GM12801 (cell line): ENCODE results near the gene DNAAF1.

Experiments
- CTCF ChIP-seq: IDR thresholded peaks from one replicate; pipeline ENCODE4 v1.5.1; 2011; ENCODE audit warnings: control low read depth; ENCODE audit not compliant: insufficient read length; ENCODE audit errors: extremely low read depth

DNAAF1 gene

DNA sequence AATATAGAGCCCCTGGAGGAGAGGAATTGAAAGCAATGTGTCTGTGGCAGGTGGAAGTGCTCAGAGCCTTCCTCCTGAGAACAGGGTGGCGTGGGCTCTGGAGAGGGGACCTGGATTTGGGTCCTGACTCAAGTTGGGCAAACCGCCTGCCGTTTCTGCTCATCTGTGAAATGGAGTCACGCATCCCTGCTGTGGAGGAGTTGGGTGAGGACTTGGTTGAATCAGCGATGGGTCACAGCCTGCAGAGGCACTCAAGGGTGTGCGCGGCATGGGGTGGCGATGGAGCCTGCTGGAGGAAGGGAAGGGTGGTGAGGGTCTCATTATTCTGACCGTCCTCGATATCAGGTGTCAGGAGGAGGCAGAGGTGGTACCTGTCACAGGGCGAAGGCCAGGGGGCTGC is 48.9 kb downstream of the DNAAF1 start:
- TF ChIP-seq CTCF, result no peak

DNA sequence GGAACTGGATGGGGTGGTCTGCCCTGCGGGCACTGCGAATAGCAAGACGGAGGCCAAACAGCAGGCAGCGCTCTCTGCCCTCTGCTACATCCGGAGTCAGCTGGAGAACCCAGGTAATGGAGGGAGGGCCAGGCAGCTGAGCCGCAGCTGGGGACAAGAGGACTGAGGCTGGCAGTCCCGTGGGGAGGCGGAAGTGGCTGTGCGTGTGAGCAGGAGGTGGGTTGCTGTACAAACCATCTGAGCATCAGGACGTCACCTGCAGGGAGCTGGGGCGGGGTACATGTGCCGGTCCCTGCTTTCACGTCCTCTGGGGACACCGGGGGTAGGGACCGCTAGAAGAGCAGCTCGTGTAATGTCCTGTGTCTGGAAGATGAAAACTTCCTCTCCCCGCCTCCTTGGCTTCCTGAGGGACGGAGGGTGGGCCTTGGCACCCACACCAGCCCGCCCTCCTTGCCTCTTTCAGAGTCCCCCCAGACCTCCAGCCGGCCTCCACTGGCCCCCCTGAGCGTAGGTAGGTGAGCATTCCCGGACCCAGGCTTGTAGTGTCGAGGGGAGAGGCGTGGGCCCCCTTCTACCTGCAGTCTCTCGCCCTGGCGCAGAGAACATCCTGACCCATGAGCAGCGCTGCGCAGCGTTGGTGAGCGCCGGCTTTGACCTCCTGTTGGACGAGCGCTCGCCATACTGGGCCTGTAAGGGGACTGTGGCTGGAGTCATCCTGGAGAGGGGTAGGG is 49.5 kb downstream of the DNAAF1 start:
- TF ChIP-seq CTCF, result no peak

DNA sequence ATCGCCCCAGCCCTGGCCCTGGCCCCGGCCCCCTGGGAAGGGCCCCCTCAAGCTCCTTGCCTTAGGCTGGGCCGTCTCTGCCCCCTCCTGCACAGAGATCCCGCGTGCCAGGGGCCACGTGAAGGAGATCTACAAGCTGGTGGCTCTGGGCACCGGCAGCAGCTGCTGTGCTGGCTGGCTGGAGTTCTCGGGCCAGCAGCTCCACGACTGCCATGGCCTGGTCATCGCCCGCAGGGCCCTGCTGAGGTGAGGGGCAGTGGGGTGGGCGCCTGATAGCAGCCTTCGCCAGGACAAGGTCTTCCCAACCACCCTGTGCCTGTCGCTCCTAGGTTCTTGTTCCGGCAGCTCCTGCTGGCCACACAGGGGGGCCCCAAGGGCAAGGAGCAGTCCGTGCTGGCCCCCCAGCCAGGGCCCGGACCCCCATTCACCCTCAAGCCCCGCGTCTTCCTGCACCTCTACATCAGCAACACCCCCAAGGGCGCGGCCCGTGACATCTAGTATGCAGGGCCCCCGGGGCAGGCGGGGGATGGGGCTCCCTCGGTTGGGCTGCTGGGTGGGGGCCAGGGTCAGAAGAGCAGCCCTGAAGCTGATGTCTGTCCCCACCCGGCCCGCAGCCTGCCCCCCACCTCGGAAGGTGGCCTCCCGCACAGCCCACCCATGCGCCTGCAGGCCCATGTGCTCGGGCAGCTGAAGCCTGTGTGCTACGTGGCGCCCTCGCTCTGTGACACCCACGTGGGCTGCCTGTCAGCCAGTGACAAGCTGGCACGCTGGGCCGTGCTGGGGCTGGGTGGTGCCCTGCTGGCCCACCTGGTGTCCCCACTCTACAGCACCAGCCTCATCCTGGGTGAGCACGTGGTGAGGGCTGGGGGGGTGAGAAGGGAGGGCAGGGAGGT is 50.3 kb downstream of the DNAAF1 start:
- TF ChIP-seq CTCF, result no peak

GRCh38 chr16:84196101-84196500 is 51.0 kb downstream of the DNAAF1 start:
- no peak for TF ChIP-seq CTCF

- no peak for TF ChIP-seq CTCF
Measured at GRCh38 chr16:84196727-84197394, 51.8 kb downstream of the DNAAF1 start.

DNA sequence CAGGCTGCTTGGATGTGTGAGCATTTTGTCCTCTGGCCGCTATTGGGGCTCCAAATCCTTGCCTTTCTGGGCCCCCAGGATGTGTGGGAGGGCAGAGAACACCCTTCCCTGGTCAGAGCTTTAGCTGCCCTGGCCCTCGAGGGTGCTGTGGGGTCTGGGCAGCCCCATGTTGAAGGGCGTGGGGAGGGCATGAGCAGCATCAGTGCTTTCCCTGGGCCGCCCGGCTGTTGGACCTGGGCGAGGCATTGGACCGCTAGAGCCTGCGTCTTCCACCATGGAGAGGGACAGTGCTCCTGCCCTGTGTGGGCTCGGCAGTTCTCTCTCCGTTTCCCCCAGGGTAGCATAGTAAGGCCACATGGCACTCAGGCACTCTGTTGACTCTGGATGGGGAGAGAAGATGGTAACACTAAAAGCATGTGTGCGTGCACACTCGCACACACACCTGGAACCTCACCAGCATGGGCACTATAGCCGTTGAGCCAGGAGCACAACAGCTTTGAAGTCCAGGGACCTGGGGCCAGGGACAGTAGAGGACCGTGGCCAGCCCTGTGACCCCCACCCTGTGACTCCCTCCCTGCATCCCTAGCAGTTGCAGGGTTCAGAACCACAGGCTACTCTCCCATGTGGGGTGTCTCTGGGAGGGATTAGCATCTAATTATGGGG is 52.5 kb downstream of the DNAAF1 start:
- no peak for TF ChIP-seq CTCF

GRCh38 chr16:84198401-84198800 is 53.3 kb downstream of the DNAAF1 start:
- TF ChIP-seq CTCF, result no peak
